H1 (cell line): ENCODE measurements around the gene SLC2A2.

Source experiments
- BACH1 ChIP-seq: IDR thresholded peaks from 2 replicates; pipeline ENCODE4 v1.6.1; 2012; ENCODE audit warnings: low read length, improper control_type of control experiment
- BRCA1 ChIP-seq: IDR thresholded peaks from 2 replicates; pipeline ENCODE4 v1.6.1; 2012; ENCODE audit warnings: low read depth, low read length, improper control_type of control experiment
- CHD2 ChIP-seq: IDR thresholded peaks from 2 replicates; pipeline ENCODE4 v1.6.1; 2012; ENCODE audit warnings: low read length, improper control_type of control experiment
- EP300 ChIP-seq, 2 experiments: IDR thresholded peaks; 1 replicate in 1 of 2; 2 replicates in 1 of 2; pipeline ENCODE4 v1.6.1; 2011 to 2012; ENCODE audit warnings: low read depth in 2 of 2, low read length in 2 of 2, mild to moderate bottlenecking in 2 of 2, borderline replicate concordance in 1 of 2, inconsistent platforms in 1 of 2, moderate library complexity in 1 of 2
- KDM5A ChIP-seq: fragments of 200-600 bp; IDR thresholded peaks from 2 replicates; pipeline ENCODE4 v1.7.1; 2012; ENCODE audit warnings: mild to moderate bottlenecking, low read length, inconsistent platforms, mixed read lengths
- POLR2A ChIP-seq, 2 experiments: IDR thresholded peaks; 1 replicate in 1 of 2; 2 replicates in 1 of 2; pipeline ENCODE4 v1.6.1; 2011; ENCODE audit warnings: low read depth in 2 of 2, low read length in 2 of 2, mild to moderate bottlenecking in 2 of 2; ENCODE audit errors: control extremely low read depth in 1 of 2
- RNF2 ChIP-seq: fragments of 200-900, 300-1000 bp; sonication (generic); IDR thresholded peaks from 2 replicates; pipeline ENCODE4 v1.7.1; 2016; ENCODE audit warnings: borderline replicate concordance, low read depth, mild to moderate bottlenecking, antibody characterized with exemption, low read length; ENCODE audit not compliant: poor library complexity, severe bottlenecking; ENCODE audit errors: missing control alignments
- RXRA ChIP-seq: IDR thresholded peaks from 2 replicates; pipeline ENCODE4 v1.6.1; 2011; ENCODE audit warnings: low read depth, mild to moderate bottlenecking, low read length, moderate library complexity; ENCODE audit not compliant: insufficient read depth
- SRF ChIP-seq: IDR thresholded peaks from 2 replicates; pipeline ENCODE4 v1.6.1; 2011; ENCODE audit warnings: mild to moderate bottlenecking, low read depth, low read length, moderate library complexity
- TAF7 ChIP-seq: optimal IDR thresholded peaks from 2 replicates; pipeline ENCODE3; 2011; ENCODE audit warnings: low read depth, mild to moderate bottlenecking, inconsistent platforms, low read length, moderate library complexity, borderline replicate concordance
- ZNF274 ChIP-seq: IDR thresholded peaks from 2 replicates; pipeline ENCODE4 v1.7.0; 2012; ENCODE audit warnings: low read length, borderline replicate concordance; ENCODE audit errors: extremely low read depth
- TF ChIP-seq, protein P1 (sequence below): IDR thresholded peaks from 2 replicates; pipeline ENCODE4 v1.6.1; 2012; ENCODE audit warnings: low read length, inconsistent platforms
- TF ChIP-seq, protein P2 (sequence below), 3 experiments: IDR thresholded peaks; 1 replicate in 2 of 3; 2 replicates in 1 of 3; pipeline versions ENCODE4 v1.5.1 to v1.6.1; 2011; ENCODE audit warnings: low read length in 3 of 3, mild to moderate bottlenecking in 3 of 3, inconsistent platforms in 2 of 3, low read depth in 1 of 3, moderate library complexity in 1 of 3; ENCODE audit not compliant: insufficient read depth in 1 of 3; ENCODE audit errors: control extremely low read depth in 1 of 3

GRCh38 chr3:171059978-171060377 lies 33.5 kb upstream of the SLC2A2 start:
- TF ChIP-seq, protein P1, sequence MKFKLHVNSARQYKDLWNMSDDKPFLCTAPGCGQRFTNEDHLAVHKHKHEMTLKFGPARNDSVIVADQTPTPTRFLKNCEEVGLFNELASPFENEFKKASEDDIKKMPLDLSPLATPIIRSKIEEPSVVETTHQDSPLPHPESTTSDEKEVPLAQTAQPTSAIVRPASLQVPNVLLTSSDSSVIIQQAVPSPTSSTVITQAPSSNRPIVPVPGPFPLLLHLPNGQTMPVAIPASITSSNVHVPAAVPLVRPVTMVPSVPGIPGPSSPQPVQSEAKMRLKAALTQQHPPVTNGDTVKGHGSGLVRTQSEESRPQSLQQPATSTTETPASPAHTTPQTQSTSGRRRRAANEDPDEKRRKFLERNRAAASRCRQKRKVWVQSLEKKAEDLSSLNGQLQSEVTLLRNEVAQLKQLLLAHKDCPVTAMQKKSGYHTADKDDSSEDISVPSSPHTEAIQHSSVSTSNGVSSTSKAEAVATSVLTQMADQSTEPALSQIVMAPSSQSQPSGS, result no peak
- TF ChIP-seq POLR2A (IDR thresholded peaks at IDR 0.05; ENCODE audit: control extremely low read depth in 1 of 2, low read depth in 2 of 2, low read length in 2 of 2), result no peak
- TF ChIP-seq ZNF274, result no peak
- TF ChIP-seq CHD2, result no peak
- no peak for TF ChIP-seq BRCA1
- TF ChIP-seq, protein P2, sequence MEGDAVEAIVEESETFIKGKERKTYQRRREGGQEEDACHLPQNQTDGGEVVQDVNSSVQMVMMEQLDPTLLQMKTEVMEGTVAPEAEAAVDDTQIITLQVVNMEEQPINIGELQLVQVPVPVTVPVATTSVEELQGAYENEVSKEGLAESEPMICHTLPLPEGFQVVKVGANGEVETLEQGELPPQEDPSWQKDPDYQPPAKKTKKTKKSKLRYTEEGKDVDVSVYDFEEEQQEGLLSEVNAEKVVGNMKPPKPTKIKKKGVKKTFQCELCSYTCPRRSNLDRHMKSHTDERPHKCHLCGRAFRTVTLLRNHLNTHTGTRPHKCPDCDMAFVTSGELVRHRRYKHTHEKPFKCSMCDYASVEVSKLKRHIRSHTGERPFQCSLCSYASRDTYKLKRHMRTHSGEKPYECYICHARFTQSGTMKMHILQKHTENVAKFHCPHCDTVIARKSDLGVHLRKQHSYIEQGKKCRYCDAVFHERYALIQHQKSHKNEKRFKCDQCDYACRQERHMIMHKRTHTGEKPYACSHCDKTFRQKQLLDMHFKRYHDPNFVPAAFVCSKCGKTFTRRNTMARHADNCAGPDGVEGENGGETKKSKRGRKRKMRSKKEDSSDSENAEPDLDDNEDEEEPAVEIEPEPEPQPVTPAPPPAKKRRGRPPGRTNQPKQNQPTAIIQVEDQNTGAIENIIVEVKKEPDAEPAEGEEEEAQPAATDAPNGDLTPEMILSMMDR (IDR thresholded peaks at IDR 0.05; ENCODE audit: control extremely low read depth in 1 of 3, insufficient read depth in 1 of 3, low read depth in 1 of 3, low read length in 3 of 3), result no peak
- no peak for TF ChIP-seq SRF
- no peak for TF ChIP-seq RNF2
- TF ChIP-seq RXRA, result no peak
- TF ChIP-seq KDM5A, result no peak
- TF ChIP-seq TAF7, result no peak
- TF ChIP-seq EP300 (IDR thresholded peaks at IDR 0.05; ENCODE audit: borderline replicate concordance in 1 of 2, low read depth in 2 of 2, low read length in 2 of 2), result no peak
- no peak for TF ChIP-seq BACH1
